Stimulated activated CD8-positive, alpha-beta memory T cell treated with anti-CD3 and anti-CD28 coated beads, Interleukin-12 subunit alpha, Interleukin-12 subunit beta, amount 100 ng/mL, for 4 hours (primary cell): ENCODE data around the gene LRWD1.
A peak's percentile ranks its signal among the peaks of the same experiment; 100 is the strongest.

Experiments
- DNase-seq: peaks from one replicate; pipeline ENCODE4 v3.0.0-alpha.2; 2020; ENCODE audit warnings: low read depth

Gene LRWD1

DNA sequence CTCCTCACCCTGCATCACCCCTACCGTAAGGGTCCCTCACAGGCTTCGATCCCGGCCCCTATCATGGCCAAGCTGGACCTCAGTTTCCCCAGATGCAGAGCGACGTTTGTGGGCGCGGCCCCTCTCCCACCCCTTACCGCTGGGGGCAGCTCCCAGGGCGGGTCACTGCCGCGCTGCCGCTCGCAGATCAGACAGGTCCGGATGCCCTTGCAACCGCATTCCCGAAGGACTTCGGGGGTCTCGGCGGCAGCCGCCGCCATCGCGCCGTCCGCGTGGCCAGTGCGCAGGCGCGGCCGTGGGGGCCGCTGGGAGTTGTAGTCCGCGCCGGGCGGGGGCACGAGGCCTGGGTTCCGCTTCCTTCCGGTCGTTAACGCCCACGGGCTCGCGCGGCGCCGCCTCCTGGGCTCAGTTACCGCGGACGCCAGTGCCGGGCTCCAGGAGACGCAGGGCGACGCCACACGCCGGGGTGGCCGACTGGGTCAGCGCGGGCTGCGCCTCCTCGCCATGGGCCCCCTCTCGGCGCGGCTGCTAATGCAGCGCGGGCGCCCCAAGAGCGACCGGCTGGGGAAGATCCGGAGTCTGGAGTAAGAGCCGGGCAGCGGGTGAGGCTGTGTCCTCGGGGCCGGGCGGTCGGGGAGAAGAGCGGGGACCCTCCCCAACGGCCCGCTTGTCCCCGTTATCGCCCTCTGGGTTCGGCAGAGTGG is at the start of gene LRWD1, which contains the start of gene ALKBH4:
TSS of gene LRWD1 (plus strand) at position 408 of the 704 bp plus-strand sequence. CDS start at position 505, 97 bp downstream.
TSS of gene ALKBH4 (minus strand) at position 287 of the 704 bp plus-strand sequence. CDS start at position 260, 27 bp downstream.
- DNase-seq = peak; percentile 94

DNA sequence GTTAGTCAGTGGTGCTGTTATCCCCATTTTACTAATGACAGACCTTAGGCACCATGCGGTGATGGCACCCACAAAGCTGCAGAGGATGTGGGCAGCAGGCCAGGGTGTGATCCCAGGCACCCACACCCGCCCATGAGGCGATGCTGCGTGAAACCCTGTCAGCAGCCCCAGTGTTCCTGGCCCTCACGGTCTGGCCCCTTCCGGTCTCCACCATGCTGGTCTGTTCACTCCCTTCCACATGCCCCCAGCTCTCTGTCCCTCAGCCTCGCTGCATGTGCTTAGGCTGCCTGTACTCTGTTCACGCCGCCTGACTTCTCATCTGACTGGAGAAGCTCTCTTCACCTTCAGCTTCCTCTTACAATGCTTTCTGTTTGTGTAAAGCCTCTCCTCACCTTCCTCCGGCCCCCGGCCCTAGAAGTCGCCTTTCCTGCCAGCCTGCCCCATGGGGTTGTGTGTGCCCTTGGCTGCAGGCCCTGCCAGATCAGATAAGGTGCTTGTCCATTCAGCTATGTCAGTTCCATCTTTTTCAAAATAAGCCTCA is 49.0 kb upstream of the LRWD1 start:
- DNase-seq = peak; percentile 46

DNA sequence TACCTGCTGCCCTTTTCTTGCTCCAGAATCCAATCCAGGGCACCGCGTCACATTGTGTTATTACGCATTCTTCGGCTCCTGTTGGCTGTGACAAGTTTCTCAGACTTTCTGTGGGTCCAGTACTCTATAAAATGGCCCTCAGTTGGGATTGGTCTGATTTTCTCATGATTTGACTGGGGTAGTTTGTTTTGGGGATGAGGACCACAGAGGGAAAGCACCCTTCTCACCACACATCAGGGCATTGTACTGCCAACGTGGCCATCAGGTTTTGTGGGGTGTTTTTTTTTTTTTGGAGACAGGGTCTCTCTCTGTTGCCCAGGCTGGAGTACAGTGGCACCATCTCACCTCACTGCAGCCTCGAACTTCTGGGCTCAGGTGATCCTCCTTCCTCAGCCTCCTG is 48.4 kb upstream of the LRWD1 start:
- DNase-seq = no peak

DNA sequence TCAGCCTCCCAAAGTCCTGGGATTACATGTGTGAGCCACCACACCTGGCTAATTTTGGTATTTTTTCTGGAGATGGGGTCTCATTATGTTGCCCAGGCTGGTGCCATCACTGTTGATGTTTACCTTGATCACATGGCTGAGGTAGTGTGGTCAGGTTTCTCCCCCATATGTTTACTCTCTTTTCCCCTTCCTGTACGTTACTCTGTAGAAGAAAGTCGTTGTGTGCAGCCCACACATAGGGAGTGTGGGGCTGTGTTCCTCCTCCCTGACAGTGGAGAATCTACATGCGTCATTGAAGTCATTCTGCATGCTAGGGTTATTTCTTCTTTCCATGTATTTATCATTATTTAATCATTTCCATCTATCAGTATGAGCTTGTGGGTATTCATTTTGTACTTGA is 47.7 kb upstream of the LRWD1 start:
- no peak for DNase-seq

DNA sequence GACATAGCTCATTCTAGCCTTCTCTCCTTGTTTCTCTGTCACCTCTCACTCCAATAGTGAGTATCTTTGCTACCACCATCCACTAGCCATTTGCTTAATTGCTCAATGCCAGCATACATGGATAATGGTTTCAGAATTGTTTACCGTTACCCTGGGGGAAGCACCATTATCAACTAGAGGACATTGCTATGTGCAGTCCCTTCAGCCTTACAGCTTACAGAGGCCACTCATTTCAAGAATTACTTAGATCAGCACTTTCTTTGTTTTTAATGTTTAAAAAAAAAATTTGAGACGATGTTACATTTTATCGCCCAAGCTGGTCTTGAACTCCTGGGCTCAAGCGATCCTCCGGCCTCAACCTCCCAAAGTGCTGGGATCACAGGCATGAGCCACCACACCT is 46.2 kb upstream of the LRWD1 start:
- DNase-seq = no peak

DNA sequence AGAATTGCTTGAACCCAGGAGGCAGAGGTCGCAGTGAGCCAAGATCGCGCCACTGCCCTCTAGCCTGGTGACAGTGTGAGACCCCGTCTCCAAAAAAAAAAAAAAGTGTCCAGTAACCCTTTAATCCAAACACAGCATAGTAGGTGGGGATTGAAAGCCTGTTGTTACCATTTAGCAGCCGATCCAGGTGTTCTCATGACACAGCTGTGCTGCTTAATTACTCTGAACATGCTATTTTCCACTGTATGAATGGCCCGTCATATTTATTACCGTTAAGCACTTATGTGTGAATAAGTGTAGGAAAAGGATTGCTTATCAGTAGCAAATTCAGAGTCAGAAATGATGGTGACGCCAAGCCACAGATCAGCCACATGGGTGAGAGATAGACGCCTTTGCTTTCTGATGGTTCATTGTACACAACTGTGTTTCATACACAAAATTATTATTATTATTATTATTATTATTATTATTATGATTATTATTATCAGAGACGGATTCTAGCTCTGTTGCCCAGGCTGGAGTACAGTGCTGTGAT is 43.0 kb upstream of the LRWD1 start:
- DNase-seq = no peak

DNA sequence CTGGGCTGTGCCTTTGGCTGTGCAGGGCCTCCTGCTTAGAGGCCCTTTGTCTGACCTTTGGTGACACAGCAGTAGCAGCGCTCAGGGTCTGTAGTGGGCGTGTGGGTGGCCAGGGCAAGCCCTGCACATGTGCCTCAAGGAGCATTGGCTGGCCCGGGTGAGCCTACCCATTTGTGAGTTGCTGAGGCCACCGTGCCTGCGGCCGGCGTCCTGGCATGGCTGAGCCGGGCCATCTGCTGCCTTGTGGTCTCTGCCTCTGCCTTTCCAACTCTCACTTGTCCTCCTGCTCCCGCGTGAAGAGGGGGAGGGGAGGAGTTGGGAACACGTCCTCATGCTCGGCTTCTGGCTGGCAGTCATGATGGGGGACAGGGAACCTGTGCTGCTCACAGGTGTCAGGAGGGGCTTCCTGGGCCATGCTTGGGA is 40.6 kb upstream of the LRWD1 start:
- DNase-seq = no peak

DNA sequence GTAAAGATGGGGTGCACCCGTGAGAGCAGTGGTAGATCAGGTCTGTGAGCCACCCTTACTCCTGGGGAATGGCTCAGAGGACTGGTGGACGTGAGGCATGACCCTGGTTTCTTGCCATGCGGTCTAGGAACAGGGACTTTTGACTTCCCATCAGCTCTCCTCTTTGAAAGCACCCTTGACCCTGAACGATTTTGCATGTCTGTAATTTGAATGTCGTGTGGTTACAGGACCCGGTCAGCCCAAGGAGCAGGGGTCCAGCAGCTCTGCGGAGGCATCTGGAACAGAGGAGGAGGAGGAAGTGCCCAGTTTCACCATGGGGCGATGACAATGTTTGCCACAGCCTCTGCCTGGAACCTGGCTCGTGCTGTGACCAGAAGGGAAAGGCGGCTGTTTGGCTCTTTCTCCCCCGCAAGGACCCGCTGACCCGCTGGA is 40.0 kb upstream of the LRWD1 start:
- no peak for DNase-seq

DNA sequence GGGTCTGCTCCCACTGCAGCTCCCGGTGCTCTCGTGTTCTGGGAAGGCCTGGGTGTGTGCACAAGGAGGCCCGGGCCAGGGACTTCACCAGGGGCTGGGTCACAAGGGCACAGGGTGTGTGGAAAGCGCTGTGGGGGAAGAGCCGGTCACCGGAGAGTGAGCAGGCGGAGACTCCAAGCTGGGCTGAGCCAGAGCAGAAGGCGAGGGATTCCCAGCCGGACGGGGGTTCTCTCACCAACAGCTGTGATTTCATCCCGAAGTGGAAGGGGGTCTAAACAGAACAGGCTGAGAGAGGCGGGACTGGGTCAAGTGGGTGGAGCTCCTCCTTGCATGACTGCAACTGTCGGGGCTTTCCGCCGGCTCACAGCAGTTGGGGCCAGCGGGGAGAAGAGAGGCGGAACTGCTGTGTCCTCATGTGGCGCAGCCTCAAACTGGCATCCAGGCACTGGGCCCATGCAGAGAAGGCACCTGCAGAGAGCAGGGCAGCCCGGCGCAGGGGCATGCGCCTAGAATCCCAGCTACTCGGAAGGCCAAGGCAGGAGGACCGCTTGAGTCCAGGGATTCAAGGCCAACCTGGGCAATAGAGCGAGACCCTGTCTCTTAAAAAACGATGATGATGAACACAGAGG is 39.0 kb upstream of the LRWD1 start:
- peak; percentile 72 for DNase-seq

DNA sequence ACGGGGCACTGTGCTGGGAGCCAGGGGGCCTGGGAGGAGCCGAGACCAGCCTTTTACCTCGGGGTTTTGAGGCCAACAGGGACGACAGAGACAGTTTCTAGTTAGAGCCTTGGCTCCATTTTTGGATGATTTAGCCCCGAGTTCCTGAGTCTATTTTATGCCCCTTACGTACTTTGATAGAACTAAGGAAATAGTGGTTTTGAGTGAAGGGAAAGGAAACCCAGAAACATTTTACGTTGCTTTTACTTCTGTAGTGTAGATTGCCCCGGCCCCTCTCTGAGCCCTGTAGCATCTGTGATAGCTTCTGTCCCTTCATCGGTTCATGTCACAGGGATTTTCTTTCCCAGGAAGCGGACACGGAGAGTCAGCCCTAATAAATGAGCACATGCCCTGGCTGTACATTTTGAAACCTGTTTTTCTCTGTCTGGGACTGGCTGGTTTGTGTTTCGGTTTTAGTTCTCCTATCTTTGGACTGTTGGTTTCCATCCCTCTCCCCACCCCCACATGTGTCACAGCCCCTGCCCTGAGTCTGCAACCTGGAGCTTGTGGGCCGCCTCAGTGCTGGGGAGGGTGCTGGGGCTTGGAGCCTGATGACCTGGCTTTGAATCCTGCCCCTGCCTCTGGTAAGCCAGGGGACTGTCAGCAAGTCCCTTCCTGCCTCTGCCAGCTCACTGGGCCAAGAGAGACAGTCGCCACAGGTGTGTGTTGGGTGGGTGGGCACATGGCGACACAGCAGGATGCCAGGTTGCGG is 38.3 kb upstream of the LRWD1 start:
- peak; percentile 60 for DNase-seq

DNA sequence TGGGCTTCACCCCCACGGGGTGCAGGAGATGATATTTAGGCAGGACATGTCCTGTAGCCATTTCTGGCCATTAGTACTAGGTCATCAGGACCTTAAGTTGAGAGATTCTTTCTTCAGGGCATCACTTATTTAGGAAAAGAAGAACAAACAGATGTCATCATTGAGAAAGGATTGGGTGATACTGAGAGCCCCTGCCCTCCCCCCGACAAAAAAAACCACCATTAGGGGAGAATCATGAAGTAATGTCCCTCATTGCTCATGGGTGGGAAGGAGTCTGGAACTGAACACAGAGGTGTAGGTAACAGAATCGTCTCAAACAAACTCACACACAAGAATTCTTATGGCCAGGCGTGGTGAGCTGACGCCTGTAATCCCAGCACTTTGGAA is 37.8 kb upstream of the LRWD1 start:
- DNase-seq = no peak

DNA sequence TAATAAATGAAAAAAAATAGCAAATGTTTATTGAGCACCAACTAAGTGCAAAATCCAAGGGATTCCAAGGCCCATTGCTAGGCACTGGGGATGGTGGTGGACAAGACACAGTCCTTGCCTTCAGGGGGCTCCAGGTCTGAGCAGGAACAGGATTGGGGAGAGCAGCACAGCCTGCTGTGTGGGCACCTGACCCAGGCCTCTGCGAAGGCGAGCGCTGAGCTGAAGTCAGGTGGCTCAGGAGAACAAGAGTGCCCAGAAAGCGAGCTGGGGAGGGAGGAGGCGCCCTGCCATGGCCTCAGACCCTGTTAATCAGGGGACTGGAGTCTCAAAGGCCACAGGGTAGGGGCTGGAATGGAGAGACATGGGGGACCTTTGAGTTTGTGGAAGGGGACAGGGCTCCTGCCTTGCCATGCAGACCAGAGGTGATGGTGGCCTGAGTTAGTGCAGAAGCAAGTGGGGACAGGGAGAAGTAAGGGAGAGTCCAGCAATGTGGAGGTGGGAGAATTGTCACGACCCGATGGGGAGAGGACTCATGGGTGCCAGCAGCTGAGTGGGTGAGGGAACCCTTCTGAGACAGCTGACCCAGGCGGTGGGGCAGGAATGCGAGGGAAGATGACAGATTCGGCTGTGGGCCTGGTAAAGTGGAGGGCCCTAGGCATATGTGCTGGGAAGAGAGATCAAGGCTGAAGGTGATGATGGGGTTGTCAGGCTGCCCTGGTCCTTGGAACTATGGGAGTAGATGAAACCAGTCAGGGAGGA is 35.5 kb upstream of the LRWD1 start:
- DNase-seq = no peak

DNA sequence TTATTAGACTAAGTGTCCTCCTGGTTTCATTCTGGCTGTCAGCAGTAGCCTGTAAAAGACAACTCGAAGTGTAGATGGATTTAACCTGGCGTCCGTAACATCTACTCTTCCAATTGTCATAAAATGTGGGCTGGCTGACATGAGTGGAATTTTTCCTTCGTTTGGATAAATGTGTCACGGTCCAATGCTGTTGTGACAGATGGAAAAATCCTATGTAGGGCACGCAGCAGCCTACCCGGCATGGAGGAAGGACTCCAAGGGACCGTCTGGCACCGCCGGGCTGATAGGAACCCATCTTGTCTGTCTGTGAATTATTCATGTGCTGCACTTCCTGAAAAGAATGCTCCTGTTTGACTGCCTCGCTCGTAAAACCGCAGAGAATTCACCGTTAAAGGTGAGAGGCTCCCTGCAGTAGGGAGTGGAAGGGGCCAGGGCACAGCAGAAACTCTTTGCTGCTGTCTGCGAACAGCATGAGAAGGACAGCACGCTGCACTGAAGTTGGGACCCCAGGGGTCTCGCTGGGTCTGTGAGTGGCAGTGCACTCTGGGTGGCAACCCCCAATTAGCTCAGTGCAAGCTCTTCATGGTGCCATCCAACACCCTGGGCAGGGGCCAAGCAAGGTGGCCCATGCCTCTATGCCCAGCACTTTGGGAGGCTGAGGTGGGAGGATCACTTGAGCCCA is 33.0 kb upstream of the LRWD1 start:
- DNase-seq = peak; percentile 40

DNA sequence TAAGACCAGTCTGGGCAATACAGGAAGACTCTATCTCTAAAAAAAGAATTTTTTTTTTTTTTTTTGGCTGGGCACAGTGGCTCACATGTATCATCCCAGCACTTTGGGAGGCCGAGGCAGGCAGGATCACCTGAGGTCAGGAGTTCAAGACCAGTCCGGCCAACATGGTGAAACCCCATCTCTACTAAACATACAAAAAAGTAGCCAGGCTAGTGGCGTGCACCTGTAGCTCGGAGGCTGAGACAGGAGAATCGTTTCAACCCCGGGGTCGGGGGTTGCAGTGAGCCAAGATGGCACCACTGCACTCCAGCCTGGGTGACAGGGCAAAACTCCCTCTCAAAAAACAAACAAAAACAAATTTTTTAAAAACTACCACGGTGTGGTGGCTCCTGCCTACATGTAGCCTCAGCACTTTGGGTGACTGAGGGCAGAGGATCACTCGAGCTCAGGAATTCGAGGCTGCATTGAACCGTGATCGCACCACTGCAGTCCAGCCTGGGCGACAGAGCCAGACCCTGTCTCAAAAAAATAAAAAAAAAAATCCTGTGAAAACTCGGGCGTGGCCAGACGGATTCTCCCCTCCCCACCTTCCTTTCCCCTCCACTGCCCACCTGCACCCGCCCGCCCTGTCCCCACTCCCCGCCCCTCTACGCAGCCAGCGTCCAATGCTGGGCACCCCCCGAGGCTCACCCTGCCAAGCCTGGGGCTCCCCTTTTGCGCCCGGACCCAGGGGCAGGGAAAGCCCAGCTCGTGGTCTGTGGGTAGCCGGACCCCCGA is 32.2 kb upstream of the LRWD1 start:
- DNase-seq = no peak

DNA sequence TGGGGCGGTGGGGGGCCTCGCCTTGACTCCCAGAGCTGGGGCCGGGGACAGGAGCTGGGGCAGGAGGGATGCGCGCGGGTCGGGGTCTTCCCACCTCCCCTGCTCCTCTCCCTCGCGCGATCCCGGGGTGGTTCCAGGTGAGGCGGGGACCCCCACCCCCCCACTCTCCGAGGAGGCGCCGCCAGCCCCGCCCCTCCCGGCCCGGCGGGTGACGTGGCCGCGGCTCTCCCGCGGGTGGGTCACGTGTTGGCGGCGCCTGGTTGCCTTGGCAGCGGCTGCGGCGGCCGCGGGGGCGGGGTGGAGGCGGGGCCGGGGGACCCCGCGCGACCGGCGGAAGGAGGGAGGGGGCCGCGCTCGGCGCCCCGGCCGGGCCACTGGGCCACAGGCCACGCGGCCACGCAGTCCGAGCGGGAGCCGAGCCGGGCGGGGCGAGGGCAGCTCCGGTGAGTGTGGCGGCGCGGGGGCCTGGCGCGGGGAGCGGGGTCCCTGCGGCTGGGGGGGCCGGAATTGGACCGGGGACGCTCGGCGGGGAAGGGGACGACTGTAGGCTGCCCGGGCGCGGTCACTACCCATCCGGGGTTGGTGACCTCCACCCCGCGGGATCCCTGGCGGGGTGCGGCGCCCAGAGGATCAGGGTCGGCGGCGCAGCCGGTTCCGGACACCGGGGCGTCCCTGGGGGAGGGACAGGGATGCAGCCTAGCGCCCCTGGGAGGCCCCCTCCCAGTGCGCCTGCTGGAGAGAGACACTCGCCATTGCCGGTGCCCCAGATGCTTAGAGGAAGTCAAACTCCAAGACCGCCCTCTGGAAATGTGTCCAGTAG is 31.4 kb upstream of the LRWD1 start, which contains the start of gene ORAI2:
TSS of gene ORAI2 (plus strand) at position 357 of the 820 bp plus-strand sequence. CDS start 5,382 bp downstream, outside the sequence.
- peak; percentile 88 for DNase-seq

DNA sequence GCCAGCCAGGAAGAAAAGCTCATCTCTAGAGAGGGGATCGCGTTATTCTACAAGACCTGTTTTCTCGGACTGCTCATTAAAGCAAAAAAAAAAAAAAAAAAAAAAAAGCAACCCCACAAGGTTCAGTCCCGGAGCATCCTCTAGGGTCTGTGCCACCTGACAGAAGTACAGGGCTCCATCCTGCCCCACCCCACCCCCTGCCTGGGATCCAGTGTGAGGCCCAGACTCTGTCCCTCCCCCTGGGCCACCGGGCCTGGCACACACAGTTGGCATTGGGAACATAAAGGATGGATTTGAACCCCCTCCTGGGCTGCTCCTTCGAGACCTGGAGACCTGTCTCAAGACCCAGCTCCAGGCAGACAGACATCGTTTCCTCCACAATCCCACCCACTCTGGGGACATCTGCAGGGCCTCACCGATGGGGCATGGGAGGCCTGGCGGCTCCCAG is 30.7 kb upstream of the LRWD1 start:
- DNase-seq = no peak

DNA sequence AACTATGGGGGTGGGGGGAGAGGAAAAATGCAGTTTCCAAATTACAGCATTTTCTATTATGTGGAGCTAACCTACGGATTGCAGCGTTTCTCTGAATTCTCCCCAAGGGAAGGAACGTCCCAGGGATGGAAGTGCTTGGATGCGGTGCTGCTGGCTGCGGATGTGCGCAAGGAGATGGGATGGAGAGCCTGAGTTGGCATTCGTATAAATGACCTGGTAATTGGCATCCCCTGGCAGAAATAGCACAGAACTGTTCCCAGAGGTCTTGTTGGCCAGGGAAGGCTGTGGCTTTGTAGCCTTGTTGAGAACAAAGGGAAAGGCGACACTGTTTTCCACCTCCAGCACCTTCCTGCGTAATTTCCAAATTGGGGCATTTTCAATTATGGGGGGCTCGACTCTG is 28.7 kb upstream of the LRWD1 start:
- no peak for DNase-seq

DNA sequence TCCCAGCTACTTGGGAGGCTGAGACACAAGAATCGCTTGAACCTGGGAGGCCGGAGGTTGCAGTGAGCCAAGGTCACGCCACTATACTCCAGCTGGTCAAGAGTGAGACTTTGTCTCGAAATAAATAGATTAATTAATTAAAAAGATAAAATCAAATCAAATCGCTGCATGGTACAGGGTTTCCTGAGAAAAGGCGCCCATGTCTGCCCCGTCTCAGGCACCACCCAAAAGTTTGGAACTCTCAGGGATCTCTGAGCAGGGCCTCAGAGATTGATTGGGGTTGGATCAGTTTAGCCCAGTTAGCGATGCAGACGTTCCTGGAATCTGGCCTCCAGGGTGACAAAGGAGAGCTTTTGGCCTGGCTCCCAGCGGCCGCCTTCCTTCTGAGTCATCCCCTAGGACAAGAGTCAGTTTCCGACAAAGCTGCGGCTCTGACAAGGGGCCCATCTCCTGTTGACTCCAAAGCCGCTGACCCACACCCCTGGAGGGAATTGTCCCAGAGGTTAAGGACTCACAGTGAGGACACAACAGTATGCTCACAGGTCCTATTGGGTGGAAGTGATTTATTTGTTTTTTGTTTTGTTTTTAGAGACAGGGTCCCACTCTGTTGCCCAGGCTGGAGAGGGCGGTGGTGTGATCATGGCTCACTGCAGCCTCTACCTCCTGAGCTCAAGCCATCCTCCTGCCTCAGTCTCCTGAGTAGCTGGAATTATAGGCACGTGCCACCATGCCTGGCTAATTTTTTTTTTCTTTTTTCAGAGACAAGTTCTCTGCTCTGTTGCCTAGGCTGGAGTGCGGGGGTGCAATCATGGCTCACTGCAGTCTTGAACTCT is 24.6 kb upstream of the LRWD1 start:
- DNase-seq = no peak
